Naive thymus-derived CD4-positive, alpha-beta T cell (primary cell): ENCODE results near the gene ANO9. TPM values are rescaled to one million over a fixed set of nuclear protein-coding genes. Genes with fewer than 3 reads are reported as not detected.

Experiments used
- polyA plus RNA-seq, 2 donors: library from polyadenylated mRNA; unstranded; fragments of 300-500 nt; fragmentation: Illumina TruSeq; gene quantifications; one replicate each; pipeline ENCODE4 v1.2.3, GENCODE V29; 2021
- total RNA-seq, 6 experiments: library from RNA in 5 of 6; stranded (reverse) in 5 of 6; gene quantifications; 1 replicate in 5 of 6; 2 replicates in 1 of 6; pipeline ENCODE4 v1.2.3 and lab custom pipeline; 2021 to 2026

Gene ANO9
- total and polyA plus RNA-seq, 7 experiments from 2014 or later = 9.0 to 107 (median 92.2) TPM

Other genes starting within 250 kb of the ANO9 start
- gene SCGB1C1, start 248.9 kb downstream of the ANO9 start, total RNA-seq = not detected
- gene SCGB1C1, start 248.9 kb downstream of the ANO9 start, polyA plus RNA-seq = not detected
- 100 to 1,000 TPM in 2 of 5 experiments, 10 to 100 TPM in 3; 47.1 to 125 (median 63.2) TPM for gene BET1L, start 234.6 kb downstream of the ANO9 start, total RNA-seq
- 100 to 1,000 TPM in 1 of 2 donors, 10 to 100 TPM in 1; 89.3 to 111 TPM for gene BET1L, start 234.6 kb downstream of the ANO9 start, polyA plus RNA-seq
- gene RIC8A, start 234.3 kb downstream of the ANO9 start, total RNA-seq = 100 to 1,000 TPM in 1 of 5 experiments, 10 to 100 TPM in 4; 74.4 to 119 (median 92.0) TPM
- gene RIC8A, start 234.3 kb downstream of the ANO9 start, polyA plus RNA-seq = 10 to 100 TPM; 77.2 to 94.3 TPM
- 10 to 100 TPM; 19.0 to 34.8 (median 25.6) TPM for gene SIRT3, start 205.7 kb downstream of the ANO9 start, total RNA-seq
- gene SIRT3, start 205.7 kb downstream of the ANO9 start, polyA plus RNA-seq = 10 to 100 TPM in 1 of 2 donors, 1 to 10 TPM in 1; 9.9 to 18.9 TPM
- 100 to 1,000 TPM in 1 of 5 experiments, 10 to 100 TPM in 4; 64.3 to 172 (median 86.9) TPM for gene PSMD13, start 205.0 kb downstream of the ANO9 start, total RNA-seq
- 100 to 1,000 TPM; 186 to 215 TPM for gene PSMD13, start 205.0 kb downstream of the ANO9 start, polyA plus RNA-seq
- 10 to 100 TPM in 3 of 5 experiments, 1 to 10 TPM in 2; 5.4 to 24.7 (median 13.8) TPM for gene NLRP6, start 163.6 kb downstream of the ANO9 start, total RNA-seq
- 10 to 100 TPM in 1 of 2 donors, 1 to 10 TPM in 1; 8.5 to 20.4 TPM for gene NLRP6, start 163.6 kb downstream of the ANO9 start, polyA plus RNA-seq
- 100 to 1,000 TPM; 325 to 656 (median 348) TPM for gene PGGHG, start 152.9 kb downstream of the ANO9 start, total RNA-seq
- 10 to 100 TPM in 1 of 2 donors, 1 to 10 TPM in 1; 5.1 to 11.7 TPM for gene PGGHG, start 152.9 kb downstream of the ANO9 start, polyA plus RNA-seq
- gene IFITM5, start 142.5 kb downstream of the ANO9 start, total RNA-seq = not detected
- not detected for gene IFITM5, start 142.5 kb downstream of the ANO9 start, polyA plus RNA-seq
- 1,000 to 10,000 TPM in 1 of 5 experiments, 100 to 1,000 TPM in 4; 143 to 1,924 (median 528) TPM for gene IFITM2, start 134.2 kb downstream of the ANO9 start, total RNA-seq
- 1,000 to 10,000 TPM; 2,860 to 3,315 TPM for gene IFITM2, start 134.2 kb downstream of the ANO9 start, polyA plus RNA-seq
- gene IFITM1, start 128.0 kb downstream of the ANO9 start, total RNA-seq = 100 to 1,000 TPM in 4 of 5 experiments, 10 to 100 TPM in 1; 97.4 to 985 (median 241) TPM
- gene IFITM1, start 128.0 kb downstream of the ANO9 start, polyA plus RNA-seq = 1,000 to 10,000 TPM; 1,878 to 2,355 TPM
- gene IFITM3, start 121.2 kb downstream of the ANO9 start, total RNA-seq = 10 to 100 TPM in 3 of 5 experiments, 1 to 10 TPM in 2; 6.7 to 43.1 (median 13.2) TPM
- 100 to 1,000 TPM in 1 of 2 donors, 1 to 10 TPM in 1; 5.1 to 194 TPM for gene IFITM3, start 121.2 kb downstream of the ANO9 start, polyA plus RNA-seq
- 10 to 100 TPM in 2 of 5 experiments, 1 to 10 TPM in 3; 1.2 to 11.8 (median 3.5) TPM for gene B4GALNT4, start 72.5 kb downstream of the ANO9 start, total RNA-seq
- gene B4GALNT4, start 72.5 kb downstream of the ANO9 start, polyA plus RNA-seq = under 1 TPM in 1 of 2 donors, not detected in 1; 0.14 TPM
- gene PKP3, start 47.8 kb downstream of the ANO9 start, total RNA-seq = not detected
- gene PKP3, start 47.8 kb downstream of the ANO9 start, polyA plus RNA-seq = not detected
- gene SIGIRR, start 27.0 kb downstream of the ANO9 start, total RNA-seq = 100 to 1,000 TPM; 210 to 497 (median 392) TPM
- 100 to 1,000 TPM; 223 to 305 TPM for gene SIGIRR, start 27.0 kb downstream of the ANO9 start, polyA plus RNA-seq
- 10 to 100 TPM; 19.3 to 27.7 (median 23.4) TPM for gene PTDSS2, start 8.3 kb upstream of the ANO9 start, total RNA-seq
- gene PTDSS2, start 8.3 kb upstream of the ANO9 start, polyA plus RNA-seq = 1 to 10 TPM; 9.0 to 9.9 TPM
- 100 to 1,000 TPM in 4 of 5 experiments, 10 to 100 TPM in 1; 98.6 to 193 (median 109) TPM for gene RNH1, start 65.2 kb upstream of the ANO9 start, total RNA-seq
- 100 to 1,000 TPM; 156 to 243 TPM for gene RNH1, start 65.2 kb upstream of the ANO9 start, polyA plus RNA-seq
- 10 to 100 TPM; 22.3 to 52.0 (median 31.9) TPM for gene HRAS, start 93.6 kb upstream of the ANO9 start, total RNA-seq
- gene HRAS, start 93.6 kb upstream of the ANO9 start, polyA plus RNA-seq = 10 to 100 TPM; 12.6 to 19.5 TPM
- 1 to 10 TPM; 2.3 to 5.1 (median 3.6) TPM for gene LRRC56, start 95.5 kb upstream of the ANO9 start, total RNA-seq
- gene LRRC56, start 95.5 kb upstream of the ANO9 start, polyA plus RNA-seq = 1 to 10 TPM in 1 of 2 donors, under 1 TPM in 1; 0.35 to 1.0 TPM
- 10 to 100 TPM in 2 of 5 experiments, 1 to 10 TPM in 3; 2.8 to 14.7 (median 9.6) TPM for gene LMNTD2, start 118.7 kb upstream of the ANO9 start, total RNA-seq
- 1 to 10 TPM; 2.3 to 3.6 TPM for gene LMNTD2, start 118.7 kb upstream of the ANO9 start, polyA plus RNA-seq
- 10 to 100 TPM; 20.0 to 45.4 (median 35.5) TPM for gene RASSF7, start 119.0 kb upstream of the ANO9 start, total RNA-seq
- gene RASSF7, start 119.0 kb upstream of the ANO9 start, polyA plus RNA-seq = 10 to 100 TPM; 26.7 to 43.6 TPM
- gene PHRF1, start 134.5 kb upstream of the ANO9 start, total RNA-seq = 10 to 100 TPM; 47.3 to 55.2 (median 49.4) TPM
- gene PHRF1, start 134.5 kb upstream of the ANO9 start, polyA plus RNA-seq = 10 to 100 TPM in 1 of 2 donors, 1 to 10 TPM in 1; 6.2 to 22.1 TPM
- 100 to 1,000 TPM in 1 of 5 experiments, 10 to 100 TPM in 4; 57.0 to 134 (median 64.6) TPM for gene IRF7, start 173.9 kb upstream of the ANO9 start, total RNA-seq
- 10 to 100 TPM; 25.9 to 50.0 TPM for gene IRF7, start 173.9 kb upstream of the ANO9 start, polyA plus RNA-seq
- not detected for gene CDHR5, start 182.9 kb upstream of the ANO9 start, total RNA-seq
- gene CDHR5, start 182.9 kb upstream of the ANO9 start, polyA plus RNA-seq = not detected
- not detected for gene SCT, start 185.2 kb upstream of the ANO9 start, total RNA-seq
- gene SCT, start 185.2 kb upstream of the ANO9 start, polyA plus RNA-seq = not detected
- gene DRD4, start 195.3 kb upstream of the ANO9 start, total RNA-seq = 1 to 10 TPM in 2 of 5 experiments, under 1 TPM in 3; 0.27 to 1.9 (median 0.75) TPM
- not detected for gene DRD4, start 195.3 kb upstream of the ANO9 start, polyA plus RNA-seq